ENCODE measurements around the gene TMEM97.
A peak's percentile ranks its signal among the peaks of the same experiment; 100 is the strongest.

TMEM97 gene

GRCh38 chr17:28317099-28317965, 1.7 kb upstream of the TMEM97 start:
- no peak for DNase-seq (ENCODE audit: low spot score)

- no peak for DNase-seq (ENCODE audit: low spot score)
Observed at GRCh38 chr17:28317966-28318758, 838 bp upstream of the TMEM97 start.

- no peak for DNase-seq (ENCODE audit: low spot score)
Observed at GRCh38 chr17:28319598-28319935, 567 bp downstream of the TMEM97 start.

GRCh38 chr17:28320215-28321061, 1.4 kb downstream of the TMEM97 start:
- DNase-seq (ENCODE audit: low spot score): no peak

- no peak for DNase-seq (ENCODE audit: low spot score)
Observed at GRCh38 chr17:28324267-28324745, 5.3 kb downstream of the TMEM97 start.

GRCh38 chr17:28324781-28325180, 5.8 kb downstream of the TMEM97 start:
- no peak for DNase-seq (ENCODE audit: low spot score)

- no peak for DNase-seq (ENCODE audit: low spot score)
Observed at GRCh38 chr17:28325211-28325610, 6.2 kb downstream of the TMEM97 start.

- no peak for DNase-seq (ENCODE audit: low spot score)
Observed at GRCh38 chr17:28326114-28326513, 7.1 kb downstream of the TMEM97 start.

GRCh38 chr17:28327031-28327607, 8.1 kb downstream of the TMEM97 start:
- DNase-seq (ENCODE audit: low spot score): no peak

GRCh38 chr17:28327709-28328108, 8.7 kb downstream of the TMEM97 start:
- DNase-seq (ENCODE audit: low spot score): no peak

- DNase-seq (ENCODE audit: low spot score): no peak
Observed at GRCh38 chr17:28328325-28328724, 9.3 kb downstream of the TMEM97 start.

GRCh38 chr17:28330671-28331070, 11.7 kb downstream of the TMEM97 start:
- DNase-seq (ENCODE audit: low spot score): no peak

GRCh38 chr17:28331891-28332420, 13.0 kb downstream of the TMEM97 start:
- no peak for DNase-seq (ENCODE audit: low spot score)

- DNase-seq (ENCODE audit: low spot score): no peak
Observed at GRCh38 chr17:28333083-28333746, 14.2 kb downstream of the TMEM97 start.

GRCh38 chr17:28334171-28334570, 15.2 kb downstream of the TMEM97 start:
- DNase-seq (ENCODE audit: low spot score): no peak

GRCh38 chr17:28334666-28335200, 15.7 kb downstream of the TMEM97 start:
- no peak for DNase-seq (ENCODE audit: low spot score)

- peak; percentile 99 for DNase-seq (ENCODE audit: low spot score)
Observed at GRCh38 chr17:28335201-28335958, 16.4 kb downstream of the TMEM97 start, which contains the start of the genes IFT20 and TNFAIP1. IFT20 (minus strand) TSS chr17:28335472; CDS start chr17:28331985, 3,487 bp downstream. TNFAIP1 (plus strand) TSS chr17:28335761; CDS start chr17:28339522, 3,761 bp downstream.

GRCh38 chr17:28335959-28336871, 17.2 kb downstream of the TMEM97 start:
- DNase-seq (ENCODE audit: low spot score): peak; percentile 7

Data from CD4-positive, alpha-beta T cell treated with Interleukin-2 at 100 ng/mL for 4 hours (primary cell).